K562 (cell line): Measurements from ENCODE around the gene SLC25A21. TPM values are rescaled to one million over a fixed set of nuclear protein-coding genes. Genes with fewer than 3 reads are reported as not detected.

ENCODE experiments used
- ATAC-seq: fragments of 200-7000 bp; cut with Tn5 transposase; 3 replicates; pipeline ENCODE4 v1.9.1; 2020; ENCODE audit warnings: moderate library complexity
- BruUV-seq: library from RNA; stranded (reverse); fragments of 400-500 nt; replicated peaks from 2 replicates; lab custom pipeline; 2021; lab: Mats Ljungman, UMichigan
- CTCF ChIA-PET: fragments of 300-600 bp; formaldehyde crosslinking; extraction: SDS; loops from one replicate; lab custom pipeline; 2021; ENCODE audit warnings: low intra/inter-chr PET ratio; lab: Yijun Ruan, JAX
- POLR2A ChIA-PET: fragments of 300-600, 350-650 bp; sonication (Branson Sonifier 250); formaldehyde crosslinking; extraction: SDS; loops from one replicate; lab custom pipeline; 2021; ENCODE audit warnings: antibody characterized with exemption, inconsistent platforms; lab: Yijun Ruan, JAX
- DNase-seq, 4 experiments: peaks; one replicate each; pipeline versions ENCODE4 v3.0.0 to v3.0.0-alpha.2; 2011 to 2018; ENCODE audit warnings: low spot score in 3 of 4, mixed read lengths in 3 of 4; ENCODE audit errors: extremely low read depth in 1 of 4
- FAIRE-seq: peaks from 2 replicates; lab custom pipeline; 2011; peaks lifted over from hg19 to GRCh38; lab: Jason Lieb, UNC
- H2AFZ ChIP-seq: 2 replicates; pipeline ENCODE4 v1.6.0; 2011; ENCODE audit warnings: low read depth, low read length, control low read depth, inconsistent platforms
- H3K27ac ChIP-seq: fragments of 200-600 bp; 3 replicates; pipeline ENCODE4 v1.8.0; 2011; ENCODE audit warnings: low read depth, mild to moderate bottlenecking, control low read depth, inconsistent platforms, low read length, moderate library complexity, mixed read lengths; ENCODE audit errors: extremely low read depth
- H3K27me3 ChIP-seq, 2 experiments: fragments of 300-600 bp in 1 of 2; 2 replicates in 1 of 2; 3 replicates in 1 of 2; pipeline versions ENCODE4 v1.6.0 to v1.8.0; 2011; ENCODE audit warnings: inconsistent platforms in 2 of 2, low read length in 2 of 2, mild to moderate bottlenecking in 1 of 2, mixed read lengths in 1 of 2, moderate library complexity in 1 of 2; ENCODE audit not compliant: control insufficient read depth in 2 of 2, insufficient read depth in 2 of 2
- H3K36me3 ChIP-seq: fragments of 300-600 bp; 3 replicates; pipeline ENCODE4 v1.8.0; 2011; ENCODE audit warnings: mild to moderate bottlenecking, low read length, inconsistent platforms; ENCODE audit not compliant: control insufficient read depth, insufficient read depth
- H3K4me1 ChIP-seq, 2 experiments: fragments of 200-600 bp in 1 of 2; replicated peaks in 1 of 2; 2 replicates in 1 of 2; 3 replicates in 1 of 2; pipeline versions ENCODE4 v1.5.1 to v1.8.0; 2011; ENCODE audit warnings: inconsistent platforms in 2 of 2, low read length in 2 of 2, mild to moderate bottlenecking in 1 of 2, mixed read lengths in 1 of 2, moderate library complexity in 1 of 2; ENCODE audit not compliant: control insufficient read depth in 2 of 2, insufficient read depth in 2 of 2
- H3K4me2 ChIP-seq: 2 replicates; pipeline ENCODE4 v1.6.1; 2011; ENCODE audit warnings: low read length, control low read depth, inconsistent platforms, mixed read lengths; ENCODE audit not compliant: insufficient read depth
- H3K4me3 ChIP-seq: fragments of 200-600 bp; sonication (generic), shearing (Covaris generic); 2 replicates; pipeline ENCODE4 v1.5.1; 2016; ENCODE audit warnings: control low read depth, inconsistent platforms
- H3K79me2 ChIP-seq: fragments of 200-600 bp; 3 replicates; pipeline ENCODE4 v1.8.0; 2011; ENCODE audit warnings: low read length, inconsistent platforms; ENCODE audit not compliant: control insufficient read depth, insufficient read depth
- H3K9ac ChIP-seq, 2 experiments: 2 replicates each; pipeline versions ENCODE4 v1.6.0 to v1.6.1; 2011; ENCODE audit warnings: low read depth in 2 of 2, low read length in 2 of 2, control low read depth in 1 of 2, inconsistent platforms in 1 of 2, mild to moderate bottlenecking in 1 of 2, mixed read lengths in 1 of 2; ENCODE audit not compliant: insufficient read depth in 1 of 2
- H3K9me1 ChIP-seq: one replicate; pipeline ENCODE4 v1.6.0; 2011; ENCODE audit warnings: inconsistent platforms, mild to moderate bottlenecking, low read length, moderate library complexity; ENCODE audit not compliant: control insufficient read depth, insufficient read depth
- H3K9me3 ChIP-seq: replicated peaks from 2 replicates; pipeline ENCODE4 v1.5.1; 2011; ENCODE audit warnings: low read depth, low read length, inconsistent platforms; ENCODE audit not compliant: control insufficient read depth, insufficient read depth
- H4K20me1 ChIP-seq: replicated peaks from 2 replicates; pipeline ENCODE4 v1.6.1; 2011; ENCODE audit warnings: low read length, inconsistent platforms, mixed read lengths; ENCODE audit not compliant: control insufficient read depth, insufficient read depth
- E2F3 ChIP-seq: fragments of 250-450 bp; sonication (Bioruptor Pico); IDR thresholded peaks from 2 replicates; pipeline ENCODE4 v1.4.0; 2020; ENCODE audit warnings: mild to moderate bottlenecking
- EP300 ChIP-seq: IDR thresholded peaks from 2 replicates; pipeline ENCODE4 v1.6.1; 2012; ENCODE audit warnings: low read length, improper control_type of control experiment
- EWSR1 ChIP-seq: fragments of 450-650 bp; IDR thresholded peaks from 2 replicates; pipeline ENCODE4 v1.6.1; 2018; ENCODE audit warnings: borderline replicate concordance, mild to moderate bottlenecking, low read depth, moderate library complexity; ENCODE audit not compliant: partially characterized antibody
- FIP1L1 ChIP-seq: fragments of 200-400 bp; formaldehyde crosslinking; IDR thresholded peaks from 2 replicates; pipeline ENCODE4 v1.6.1; 2018; ENCODE audit warnings: mild to moderate bottlenecking, low read depth, low read length; ENCODE audit not compliant: poor library complexity, severe bottlenecking
- GABPB1 ChIP-seq: sonication (generic); formaldehyde crosslinking; IDR thresholded peaks from 2 replicates; pipeline ENCODE4 v1.8.0; 2022; ENCODE audit warnings: mild to moderate bottlenecking, missing genetic modification reagents
- HDAC3 ChIP-seq: fragments of 450-650 bp; IDR thresholded peaks from 2 replicates; pipeline ENCODE4 v1.6.1; 2018; ENCODE audit warnings: borderline replicate concordance, mild to moderate bottlenecking, moderate library complexity; ENCODE audit not compliant: partially characterized antibody
- HDGF ChIP-seq: fragments of 450-650 bp; IDR thresholded peaks from 2 replicates; pipeline ENCODE4 v1.6.1; 2016
- KLF6 ChIP-seq: fragments of 250-450 bp; sonication (Bioruptor Pico); IDR thresholded peaks from 2 replicates; pipeline ENCODE4 v1.4.0; 2020; ENCODE audit warnings: mild to moderate bottlenecking, moderate library complexity, borderline replicate concordance
- MAFG ChIP-seq: fragments of 450-650 bp; conservative IDR thresholded peaks from 2 replicates; pipeline ENCODE4 v1.6.1; 2016; ENCODE audit warnings: missing genetic modification characterization, missing compliant biosample characterization
- MIER1 ChIP-seq: fragments of 450-650 bp; IDR thresholded peaks from 2 replicates; pipeline ENCODE4 v1.6.1; 2016; ENCODE audit warnings: antibody characterized with exemption, mild to moderate bottlenecking, low read depth
- MTF1 ChIP-seq: fragments of 250-450 bp; sonication (Bioruptor Pico); IDR thresholded peaks from 2 replicates; pipeline ENCODE4 v1.9.0; 2021; ENCODE audit warnings: moderate library complexity, mild to moderate bottlenecking, inconsistent platforms, borderline replicate concordance
- POLR2AphosphoS5 ChIP-seq: IDR thresholded peaks from 2 replicates; pipeline ENCODE4 v1.6.1; 2011; ENCODE audit warnings: mild to moderate bottlenecking, low read depth, low read length, moderate library complexity; ENCODE audit not compliant: control insufficient read depth, insufficient read depth
- SREBF2 ChIP-seq: sonication (generic); formaldehyde crosslinking; IDR thresholded peaks from 2 replicates; pipeline ENCODE4 v1.4.0; 2020; ENCODE audit warnings: mild to moderate bottlenecking, missing genetic modification reagents
- ZNF324 ChIP-seq: fragments of 250-450 bp; sonication (Bioruptor Pico); IDR thresholded peaks from 2 replicates; pipeline ENCODE4 v1.4.0; 2020; ENCODE audit warnings: mild to moderate bottlenecking
- WGBS: fragments of 100-300 bp; shearing (Covaris generic); methylation state at CpG from one replicate; pipeline ENCODE4 v1.1.6; 2016; ENCODE audit warnings: low coverage, mixed read lengths; ENCODE audit not compliant: insufficient coverage; ENCODE audit errors: missing lambda C conversion rate; 5-methylcytosine and 5-hydroxymethylcytosine counted together
- in situ Hi-C: fragments of 300-500 bp; cut with MboI; formaldehyde crosslinking; loops from 4 replicates; pipeline ENCODE4 v1.15.0; 2018; ENCODE audit warnings: inconsistent platforms, mixed read lengths
- intact Hi-C: fragments of 100-400 bp; cut with micrococcal nuclease; formaldehyde crosslinking; loops from 2 replicates; pipeline ENCODE4 v1.14.2; 2022
- polyA plus RNA-seq, 8 experiments: library from polyadenylated mRNA; depleted of rRNA in 4 of 8; stranded (reverse) in 5 of 8; unstranded in 3 of 8; fragments of >200 nt; fragmentation: Nextera tagmentation in 2 of 8; fragmentation: Illumina TruSeq in 1 of 8; extraction: Ambion mirVana in 2 of 8; extraction: Trizol in 1 of 8; gene quantifications; 2 replicates each; pipeline versions ENCODE4 v1.2.1 to v1.2.3, GENCODE V29; 2011 to 2014; ENCODE audit warnings: inconsistent platforms in 1 of 8, missing spikeins in 1 of 8
- total RNA-seq, 7 experiments: library from RNA; depleted of rRNA in 6 of 7; stranded (reverse); fragments of >200 nt in 6 of 7; fragmentation: Illumina TruSeq in 2 of 7; extraction: Trizol in 2 of 7; gene quantifications; 2 replicates each; pipeline versions ENCODE4 v1.2.1 to v1.2.3, GENCODE V29; 2011 to 2021; ENCODE audit warnings: low replicate concordance in 1 of 7

The SLC25A21 gene
- total and polyA plus RNA-seq, 9 of the 15 experiments (the other 6 are each of a cell fraction or from before 2014, with no cell fraction given): 15.2 to 46.7 (median 28.7) TPM

DNA sequence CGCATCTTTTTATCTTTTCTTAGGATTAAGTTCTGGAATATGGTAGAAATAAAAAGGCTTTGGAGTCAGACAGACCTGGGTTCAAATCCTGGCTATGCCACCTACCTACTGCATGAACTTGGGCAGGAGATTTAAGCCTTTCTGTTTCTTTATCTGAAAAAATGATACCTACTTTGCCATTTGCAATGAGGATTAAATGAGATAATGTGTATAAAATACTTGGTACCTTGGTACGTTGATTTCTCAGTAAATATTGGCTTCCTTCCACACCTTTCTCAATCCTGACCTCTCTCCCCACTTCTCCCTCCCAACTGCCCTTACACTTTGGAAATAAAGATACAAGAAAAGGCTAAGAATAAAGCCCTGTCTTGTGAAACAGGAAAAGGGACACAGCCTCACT lies 338.1 kb downstream of the SLC25A21 start:
- Histone ChIP-seq H3K9me1 (no peaks in the 10 kb centered on the region), H3K27me3 (no peaks in the 10 kb centered on the region), H3K36me3 (no peaks in the 10 kb centered on the region), H3K4me3 (no peak overlapping the region), H3K4me1 (peaks cover 0 to 9% of the 10 kb centered on the region in 2 experiments; a peak in 2 of 5 replicates), H3K9me3 (no peaks in the 10 kb centered on the region), H3K27ac (no peak overlapping the region), H2AFZ (no peak overlapping the region), H3K9ac (no peak overlapping the region)
- intact Hi-C loops: no loop called here
- ATAC-seq: no peak
- FAIRE-seq: no peak
- WGBS: 90% methylated on average over 2 of the region's 2 CpGs
- in situ Hi-C loops: no loop called here
- CTCF ChIA-PET: no interaction called here
- no TSS peak for BruUV-seq
- DNase-seq: no peak
- TF ChIP-seq EP300 (no peak), E2F3 (CRISPR knock-in tag) (no peak), KLF6 (CRISPR knock-in tag) (no peak), POLR2AphosphoS5 (no peak), EWSR1 (no peak), FIP1L1 (no peak), HDGF (no peak), MIER1 (no peak), HDAC3 (no peak), ZNF324 (CRISPR knock-in tag) (no peak), MTF1 (no peak), SREBF2 (CRISPR knock-in tag) (no peak), MAFG (tag) (no peak), GABPB1 (no peak)
- TF ChIP-seq, all 486 proteins: peak for 0
- POLR2A ChIA-PET: no interaction called here
- Histone ChIP-seq H3K4me2 (no peak overlapping the region), H4K20me1 (no peaks in the 10 kb centered on the region; the same call in 1 of the 2 replicates), H3K79me2 (no peaks in the 10 kb centered on the region)
